Iris pigment epithelial cell (primary cell): Measurements from ENCODE around the gene COL15A1.

Experiments used
- DNase-seq: peaks from one replicate; pipeline ENCODE4 v3.0.0-alpha.2; 2011; ENCODE audit warnings: low read depth

COL15A1 gene

GRCh38 chr9:99037769-99038483, 94.2 kb downstream of the COL15A1 start:
- no peak for DNase-seq

GRCh38 chr9:99038484-99038820, 94.7 kb downstream of the COL15A1 start:
- no peak for DNase-seq

GRCh38 chr9:99039505-99040182, 95.9 kb downstream of the COL15A1 start:
- DNase-seq: peak; percentile 24

GRCh38 chr9:99040251-99040900, 96.7 kb downstream of the COL15A1 start:
- DNase-seq: no peak

- peak; percentile 88 for DNase-seq
Measured at GRCh38 chr9:99040911-99041582, 97.3 kb downstream of the COL15A1 start.

- no peak for DNase-seq
Measured at GRCh38 chr9:99041618-99042017, 97.9 kb downstream of the COL15A1 start.

GRCh38 chr9:99042620-99043019, 98.9 kb downstream of the COL15A1 start:
- DNase-seq: no peak

- peak; percentile 55 for DNase-seq
Measured at GRCh38 chr9:99044827-99045226, 101.1 kb downstream of the COL15A1 start.

GRCh38 chr9:99046068-99046467, 102.4 kb downstream of the COL15A1 start:
- no peak for DNase-seq

- DNase-seq: no peak
Measured at GRCh38 chr9:99046542-99047071, 102.9 kb downstream of the COL15A1 start.

- no peak for DNase-seq
Measured at GRCh38 chr9:99049228-99049627, 105.5 kb downstream of the COL15A1 start.

GRCh38 chr9:99049641-99050040, 105.9 kb downstream of the COL15A1 start:
- no peak for DNase-seq

GRCh38 chr9:99050292-99050911, 106.7 kb downstream of the COL15A1 start:
- DNase-seq: peak; percentile 69

GRCh38 chr9:99050924-99051323, 107.2 kb downstream of the COL15A1 start:
- DNase-seq: no peak

- DNase-seq: no peak
Measured at GRCh38 chr9:99051406-99051805, 107.7 kb downstream of the COL15A1 start.

- no peak for DNase-seq
Measured at GRCh38 chr9:99051851-99052250, 108.1 kb downstream of the COL15A1 start.

GRCh38 chr9:99052815-99053715, 109.4 kb downstream of the COL15A1 start:
- no peak for DNase-seq

GRCh38 chr9:99054581-99054980, 110.9 kb downstream of the COL15A1 start:
- no peak for DNase-seq

- peak; percentile 36 for DNase-seq
Measured at GRCh38 chr9:99055384-99055783, 111.7 kb downstream of the COL15A1 start.

GRCh38 chr9:99056186-99056585, 112.5 kb downstream of the COL15A1 start:
- DNase-seq: no peak
